ENCODE results near the gene INPP5A. TPM values are rescaled to one million over a fixed set of nuclear protein-coding genes. Genes with fewer than 3 reads are reported as not detected.

Gene INPP5A
- total and polyA plus RNA-seq, 5 donors from 2014 or later = 0.66 to 21.3 (median 1.0) TPM

DNA sequence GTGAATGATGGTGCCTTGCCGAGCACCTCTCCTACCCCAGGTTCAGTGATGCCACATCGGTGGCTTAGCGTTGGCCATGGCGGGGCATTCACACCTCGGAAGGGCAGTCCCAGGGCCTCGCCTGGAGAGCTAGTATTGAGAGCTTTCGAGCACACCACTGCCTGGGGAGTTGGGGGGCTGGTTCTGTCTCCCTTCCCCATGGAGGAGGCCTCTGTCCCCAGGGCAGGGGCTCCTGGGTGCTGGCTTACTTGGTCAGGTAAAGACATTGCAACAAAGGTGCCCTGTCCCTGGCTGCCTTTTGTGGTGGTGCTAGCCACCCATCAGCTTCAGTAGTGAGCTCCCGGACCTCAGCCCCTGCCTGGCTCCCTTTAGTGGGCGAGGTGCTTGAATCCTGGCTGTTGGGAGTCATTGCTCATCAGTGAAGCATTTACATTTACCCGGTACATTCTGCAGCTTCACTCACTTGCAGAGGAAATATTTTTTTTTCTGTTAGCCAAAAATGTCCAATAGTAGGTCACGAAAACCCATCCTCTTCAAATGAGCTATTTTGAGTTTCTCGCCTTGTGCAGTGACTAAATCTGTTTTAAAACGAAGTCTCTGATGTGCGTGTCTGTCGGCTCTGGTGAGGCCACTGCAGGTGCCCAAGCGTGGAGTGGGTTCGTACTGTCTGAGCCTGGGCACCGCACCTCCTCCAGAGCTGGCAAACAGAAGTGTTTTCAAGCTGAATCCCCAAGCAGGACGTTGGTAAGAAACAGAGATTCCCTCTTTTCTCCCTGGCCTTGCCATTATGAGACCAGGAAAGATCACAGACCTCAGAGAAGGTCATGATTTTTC, 95.5 kb downstream of the INPP5A start:
- Mint-ChIP-seq H3K27ac (no peak overlapping the region), H3K9me3 (peaks cover 0 to 2% (median 0%) of the 10 kb centered on the region in 7 donors), H3K27me3 (peaks cover 4% of the 10 kb centered on the region), H3K4me3 (no peak overlapping the region), H3K36me3 (no peaks in the 10 kb centered on the region), H3K4me1 (peaks cover 6 to 51% (median 27%) of the 10 kb centered on the region in 4 donors)
- Histone ChIP-seq H3K27me3 (ENCODE audit: control insufficient read depth, insufficient read depth, low read length) (no peaks in the 10 kb centered on the region), H3K9me3 (ENCODE audit: control insufficient read depth in 2 of 2, low read length in 2 of 2) (no peaks in the 10 kb centered on the region), H3K4me1 (ENCODE audit: control insufficient read depth, insufficient read depth, low read length, poor library complexity, severe bottlenecking) (peaks cover 7% of the 10 kb centered on the region), H3K36me3 (ENCODE audit: control insufficient read depth, insufficient read depth, low read length) (no peaks in the 10 kb centered on the region), H3K27ac (ENCODE audit: insufficient read depth, low read length, poor library complexity, severe bottlenecking) (no peak overlapping the region), H3K4me3 (ENCODE audit: low read depth, low read length) (no peak overlapping the region)
- no peak for DNase-seq
- no peak for ATAC-seq (ENCODE audit: low read depth in 2 of 2)

GRCh38 chr10:132634241-132634946, 96.8 kb downstream of the INPP5A start:
- Mint-ChIP-seq H3K27ac (peak overlapping the region in 1 of 3 donors; percentile 40), H3K4me3 (no peak overlapping the region), H3K27me3 (peaks cover 4% of the 10 kb centered on the region), H3K4me1 (peaks cover 6 to 42% (median 26%) of the 10 kb centered on the region in 4 donors), H3K36me3 (no peaks in the 10 kb centered on the region), H3K9me3 (peaks cover 0 to 2% (median 0%) of the 10 kb centered on the region in 7 donors)
- Histone ChIP-seq H3K9me3 (ENCODE audit: control insufficient read depth in 2 of 2, low read length in 2 of 2) (no peaks in the 10 kb centered on the region), H3K27ac (ENCODE audit: insufficient read depth, low read length, poor library complexity, severe bottlenecking) (no peak overlapping the region), H3K36me3 (ENCODE audit: control insufficient read depth, insufficient read depth, low read length) (no peaks in the 10 kb centered on the region), H3K4me1 (ENCODE audit: control insufficient read depth, insufficient read depth, low read length, poor library complexity, severe bottlenecking) (peaks cover 8% of the 10 kb centered on the region), H3K4me3 (ENCODE audit: low read depth, low read length) (no peak overlapping the region), H3K27me3 (ENCODE audit: control insufficient read depth, insufficient read depth, low read length) (no peaks in the 10 kb centered on the region)
- DNase-seq (no peak), ATAC-seq (ENCODE audit: low read depth in 2 of 2) (no peak)

- H3K9me3 Mint-ChIP-seq = peaks cover 0 to 2% (median 0%) of the 10 kb centered on the region in 7 donors
- peaks cover 4% of the 10 kb centered on the region for H3K27me3 Mint-ChIP-seq
- peak overlapping the region in 1 of 3 donors; percentile 40 for H3K27ac Mint-ChIP-seq
- H3K27ac ChIP-seq (ENCODE audit: insufficient read depth, low read length, poor library complexity, severe bottlenecking) = no peak overlapping the region
- H3K9me3 ChIP-seq (ENCODE audit: control insufficient read depth in 2 of 2, low read length in 2 of 2) = no peaks in the 10 kb centered on the region
- H3K36me3 ChIP-seq (ENCODE audit: control insufficient read depth, insufficient read depth, low read length) = no peaks in the 10 kb centered on the region
- ATAC-seq (ENCODE audit: low read depth in 2 of 2) (no peak), DNase-seq (no peak)
- no peak overlapping the region for H3K4me3 ChIP-seq (ENCODE audit: low read depth, low read length)
- no peaks in the 10 kb centered on the region for H3K36me3 Mint-ChIP-seq
- peak overlapping the region in 1 of 4 donors; percentile 35 for H3K4me3 Mint-ChIP-seq
- H3K27me3 ChIP-seq (ENCODE audit: control insufficient read depth, insufficient read depth, low read length) = no peaks in the 10 kb centered on the region
- H3K4me1 ChIP-seq (ENCODE audit: control insufficient read depth, insufficient read depth, low read length, poor library complexity, severe bottlenecking) = peaks cover 8% of the 10 kb centered on the region
- H3K4me1 Mint-ChIP-seq = peaks cover 6 to 37% (median 26%) of the 10 kb centered on the region in 4 donors
Measured at GRCh38 chr10:132634947-132635271, 97.3 kb downstream of the INPP5A start.

DNA sequence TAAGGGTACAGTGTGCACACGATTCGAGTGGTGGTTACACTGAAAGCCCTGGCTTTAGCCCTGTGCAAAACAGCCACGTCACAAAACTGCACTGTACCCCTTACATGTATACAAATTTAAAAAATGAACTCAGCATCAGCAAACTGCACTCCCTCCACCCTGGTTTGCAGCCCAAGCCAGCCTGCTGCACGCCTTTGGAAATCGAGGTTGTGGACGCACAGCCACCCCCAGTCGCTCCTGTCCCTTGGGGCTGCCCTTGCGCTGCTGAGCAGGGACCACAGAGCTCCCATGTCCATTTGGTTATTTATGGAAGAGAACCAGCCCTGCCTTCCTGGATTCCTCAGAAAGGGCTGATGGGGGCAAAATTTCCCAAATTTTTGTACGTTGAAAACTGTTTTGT, 98.8 kb downstream of the INPP5A start:
- H3K4me3 Mint-ChIP-seq = no peak overlapping the region
- no peaks in the 10 kb centered on the region for H3K9me3 ChIP-seq (ENCODE audit: control insufficient read depth in 2 of 2, low read length in 2 of 2)

GRCh38 chr10:132637477-132638129, 100.0 kb downstream of the INPP5A start:
- peaks cover 11 to 40% (median 28%) of the 10 kb centered on the region in 4 donors for H3K4me1 Mint-ChIP-seq
- Histone ChIP-seq H3K4me1 (ENCODE audit: control insufficient read depth, insufficient read depth, low read length, poor library complexity, severe bottlenecking) (peaks cover 8% of the 10 kb centered on the region), H3K27me3 (ENCODE audit: control insufficient read depth, insufficient read depth, low read length) (no peaks in the 10 kb centered on the region), H3K4me3 (ENCODE audit: low read depth, low read length) (no peak overlapping the region), H3K27ac (ENCODE audit: insufficient read depth, low read length, poor library complexity, severe bottlenecking) (no peak overlapping the region), H3K9me3 (ENCODE audit: control insufficient read depth in 2 of 2, low read length in 2 of 2) (no peaks in the 10 kb centered on the region), H3K36me3 (ENCODE audit: control insufficient read depth, insufficient read depth, low read length) (no peaks in the 10 kb centered on the region)
- peak overlapping the region in 2 of 4 donors; percentile 8 to 27 for H3K4me3 Mint-ChIP-seq
- peaks cover 4% of the 10 kb centered on the region for H3K27me3 Mint-ChIP-seq
- no peak overlapping the region for H3K27ac Mint-ChIP-seq
- H3K36me3 Mint-ChIP-seq = peaks cover 11% of the 10 kb centered on the region
- ATAC-seq (ENCODE audit: low read depth in 2 of 2) = peak; percentile 66 to 70
- no peaks in the 10 kb centered on the region for H3K9me3 Mint-ChIP-seq
- peak in 2 of 3 donors; percentile 55 for DNase-seq

More for the DNA sequence above, 98.8 kb downstream of the INPP5A start:
- H3K27me3 ChIP-seq (ENCODE audit: control insufficient read depth, insufficient read depth, low read length) = no peaks in the 10 kb centered on the region
- no peak for DNase-seq
- Mint-ChIP-seq H3K36me3 (peaks cover 8% of the 10 kb centered on the region), H3K27ac (no peak overlapping the region), H3K27me3 (peaks cover 4% of the 10 kb centered on the region), H3K4me1 (peaks cover 11 to 36% (median 27%) of the 10 kb centered on the region in 4 donors), H3K9me3 (no peaks in the 10 kb centered on the region)
- H3K27ac ChIP-seq (ENCODE audit: insufficient read depth, low read length, poor library complexity, severe bottlenecking) = no peak overlapping the region
- peaks cover 8% of the 10 kb centered on the region for H3K4me1 ChIP-seq (ENCODE audit: control insufficient read depth, insufficient read depth, low read length, poor library complexity, severe bottlenecking)
- H3K4me3 ChIP-seq (ENCODE audit: low read depth, low read length) = no peak overlapping the region
- no peaks in the 10 kb centered on the region for H3K36me3 ChIP-seq (ENCODE audit: control insufficient read depth, insufficient read depth, low read length)
- no peak for ATAC-seq (ENCODE audit: low read depth in 2 of 2)

- Histone ChIP-seq H3K4me1 (ENCODE audit: control insufficient read depth, insufficient read depth, low read length, poor library complexity, severe bottlenecking) (peaks cover 8% of the 10 kb centered on the region), H3K36me3 (ENCODE audit: control insufficient read depth, insufficient read depth, low read length) (no peaks in the 10 kb centered on the region), H3K4me3 (ENCODE audit: low read depth, low read length) (no peak overlapping the region), H3K27ac (ENCODE audit: insufficient read depth, low read length, poor library complexity, severe bottlenecking) (no peak overlapping the region), H3K27me3 (ENCODE audit: control insufficient read depth, insufficient read depth, low read length) (no peaks in the 10 kb centered on the region), H3K9me3 (ENCODE audit: control insufficient read depth in 2 of 2, low read length in 2 of 2) (no peaks in the 10 kb centered on the region)
- H3K27me3 Mint-ChIP-seq = peaks cover 4% of the 10 kb centered on the region
- peaks cover 11% of the 10 kb centered on the region for H3K36me3 Mint-ChIP-seq
- no peak overlapping the region for H3K4me3 Mint-ChIP-seq
- ATAC-seq (ENCODE audit: low read depth in 2 of 2) = no peak
- H3K27ac Mint-ChIP-seq = no peak overlapping the region
- DNase-seq = no peak
- no peaks in the 10 kb centered on the region for H3K9me3 Mint-ChIP-seq
- H3K4me1 Mint-ChIP-seq = peaks cover 13 to 40% (median 28%) of the 10 kb centered on the region in 4 donors
Measured at GRCh38 chr10:132638130-132638515, 100.5 kb downstream of the INPP5A start.

GRCh38 chr10:132639470-132639869, 101.9 kb downstream of the INPP5A start:
- no peaks in the 10 kb centered on the region for H3K27me3 ChIP-seq (ENCODE audit: control insufficient read depth, insufficient read depth, low read length)
- ATAC-seq (ENCODE audit: low read depth in 2 of 2) (no peak), DNase-seq (no peak)
- H3K27ac Mint-ChIP-seq = no peak overlapping the region
- no peak overlapping the region for H3K27ac ChIP-seq (ENCODE audit: insufficient read depth, low read length, poor library complexity, severe bottlenecking)
- H3K4me3 ChIP-seq (ENCODE audit: low read depth, low read length) = no peak overlapping the region
- H3K27me3 Mint-ChIP-seq = peaks cover 4% of the 10 kb centered on the region
- no peaks in the 10 kb centered on the region for H3K36me3 ChIP-seq (ENCODE audit: control insufficient read depth, insufficient read depth, low read length)
- H3K4me3 Mint-ChIP-seq = no peak overlapping the region
- H3K9me3 ChIP-seq (ENCODE audit: control insufficient read depth in 2 of 2, low read length in 2 of 2) = no peaks in the 10 kb centered on the region
- H3K9me3 Mint-ChIP-seq = no peaks in the 10 kb centered on the region
- H3K4me1 Mint-ChIP-seq = peaks cover 15 to 35% (median 25%) of the 10 kb centered on the region in 4 donors
- H3K4me1 ChIP-seq (ENCODE audit: control insufficient read depth, insufficient read depth, low read length, poor library complexity, severe bottlenecking) = peaks cover 8% of the 10 kb centered on the region
- peaks cover 11% of the 10 kb centered on the region for H3K36me3 Mint-ChIP-seq

All from CD4-positive, CD25-positive, alpha-beta regulatory T cell (primary cell).